Ammon's horn (tissue), 1 donor: ENCODE measurements around the gene ZNF335.

ENCODE experiments used
- DNase-seq: peaks from one replicate; pipeline ENCODE4 v3.0.0-alpha.2; 2016; ENCODE audit warnings: low spot score

Gene ZNF335

GRCh38 chr20:45952861-45953260 is 19.1 kb downstream of the ZNF335 start:
- DNase-seq = no peak

GRCh38 chr20:45951925-45952834 is 19.8 kb downstream of the ZNF335 start:
- no peak for DNase-seq

DNA sequence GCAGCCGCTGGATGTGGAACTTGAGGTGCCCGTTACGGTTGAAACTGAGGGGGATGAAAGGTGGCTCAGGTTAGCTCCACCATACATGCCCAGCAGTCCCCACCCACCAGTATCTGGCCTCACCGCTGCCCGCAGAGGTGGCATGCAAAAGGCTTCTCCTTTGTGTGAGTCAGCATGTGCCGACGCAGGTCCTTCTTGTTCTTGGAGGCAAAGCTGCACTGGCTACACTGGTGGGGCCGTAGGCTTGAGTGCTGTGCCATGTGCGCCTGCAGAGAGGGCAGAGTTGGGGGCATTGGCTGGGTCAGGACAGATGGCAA is 21.7 kb downstream of the ZNF335 start:
- no peak for DNase-seq

DNA sequence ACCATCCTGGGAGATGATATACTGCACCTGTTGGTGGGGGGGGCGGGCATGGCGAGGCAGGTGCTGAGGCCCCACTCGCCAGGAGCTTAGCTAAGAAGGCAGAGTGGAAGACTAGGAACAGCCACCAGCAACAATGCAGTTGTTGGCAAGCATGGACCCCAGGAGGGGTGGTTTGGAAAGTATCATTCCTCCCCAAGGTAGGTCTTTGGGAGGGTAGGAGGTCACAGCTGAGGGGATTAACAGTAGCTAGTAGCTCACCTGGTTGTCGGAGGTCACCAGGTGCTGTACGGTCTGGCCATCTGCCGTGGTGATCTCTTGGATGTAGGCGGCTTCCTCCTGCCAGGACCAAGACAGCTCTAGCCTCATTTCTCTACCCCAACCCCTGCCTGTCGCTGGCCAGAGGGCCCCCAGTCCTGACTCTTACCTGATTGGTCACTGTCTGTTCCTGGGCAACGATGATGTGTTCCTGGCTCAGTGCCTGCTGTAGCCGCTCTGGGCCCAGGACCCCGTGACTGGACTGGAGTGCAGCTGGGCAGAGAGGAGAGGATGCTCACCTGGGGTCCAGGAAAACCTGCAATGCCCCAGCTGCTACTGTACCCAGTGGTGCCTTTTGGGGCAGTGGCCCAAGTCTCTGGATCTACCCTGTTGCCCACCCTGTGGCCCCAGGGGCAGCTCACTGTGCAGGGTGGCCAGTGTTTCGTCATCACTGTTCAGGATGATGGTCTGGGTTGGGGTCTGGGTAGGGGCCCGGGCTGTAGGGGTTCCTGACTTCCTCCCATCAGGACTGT is 22.3 kb downstream of the ZNF335 start:
- DNase-seq = no peak

- no peak for DNase-seq
These were observed 23.1 kb downstream of the ZNF335 start for GRCh38 chr20:45948742-45949541.

GRCh38 chr20:45948261-45948733 is 23.7 kb downstream of the ZNF335 start:
- no peak for DNase-seq

DNA sequence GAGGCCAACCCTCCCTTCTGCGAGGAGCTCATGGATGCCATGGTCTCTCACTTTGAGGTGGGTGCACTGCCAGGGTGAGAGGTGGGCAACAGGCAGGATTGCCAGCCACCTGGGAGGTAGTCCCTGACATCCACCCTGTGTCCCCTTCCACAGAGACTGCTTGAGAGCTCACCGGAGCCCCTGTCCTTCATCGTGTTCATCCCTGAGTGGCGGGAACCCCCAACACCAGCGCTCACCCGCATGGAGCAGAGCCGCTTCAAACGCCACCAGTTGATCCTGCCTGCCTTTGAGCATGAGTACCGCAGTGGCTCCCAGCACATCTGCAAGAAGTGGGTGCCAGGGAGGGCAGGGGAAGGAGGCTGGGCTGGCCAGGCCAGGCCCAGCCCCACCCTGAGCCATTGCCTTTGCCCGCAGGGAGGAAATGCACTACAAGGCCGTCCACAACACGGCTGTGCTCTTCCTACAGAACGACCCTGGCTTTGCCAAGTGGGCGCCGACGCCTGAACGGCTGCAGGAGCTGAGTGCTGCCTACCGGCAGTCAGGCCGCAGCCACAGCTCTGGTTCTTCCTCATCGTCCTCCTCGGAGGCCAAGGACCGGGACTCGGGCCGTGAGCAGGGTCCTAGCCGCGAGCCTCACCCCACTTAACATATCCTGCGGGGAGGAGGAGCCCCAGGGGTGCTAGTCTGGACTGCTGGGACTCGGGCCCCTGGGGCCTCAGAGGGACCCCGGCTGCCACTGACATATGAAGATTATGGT is 24.7 kb downstream of the ZNF335 start:
- no peak for DNase-seq

- DNase-seq = peak; percentile 49
These were observed 25.6 kb downstream of the ZNF335 start for GRCh38 chr20:45946149-45946970.

- DNase-seq = no peak
These were observed 26.3 kb downstream of the ZNF335 start for GRCh38 chr20:45945678-45946148.

- no peak for DNase-seq
These were observed 26.9 kb downstream of the ZNF335 start for GRCh38 chr20:45944965-45945677.

- DNase-seq = peak; percentile 51
These were observed 27.6 kb downstream of the ZNF335 start for GRCh38 chr20:45944151-45944964.

- DNase-seq = no peak
These were observed 28.4 kb downstream of the ZNF335 start for GRCh38 chr20:45943613-45944012.

- DNase-seq = no peak
These were observed 31.5 kb downstream of the ZNF335 start for GRCh38 chr20:45940469-45940868.

DNA sequence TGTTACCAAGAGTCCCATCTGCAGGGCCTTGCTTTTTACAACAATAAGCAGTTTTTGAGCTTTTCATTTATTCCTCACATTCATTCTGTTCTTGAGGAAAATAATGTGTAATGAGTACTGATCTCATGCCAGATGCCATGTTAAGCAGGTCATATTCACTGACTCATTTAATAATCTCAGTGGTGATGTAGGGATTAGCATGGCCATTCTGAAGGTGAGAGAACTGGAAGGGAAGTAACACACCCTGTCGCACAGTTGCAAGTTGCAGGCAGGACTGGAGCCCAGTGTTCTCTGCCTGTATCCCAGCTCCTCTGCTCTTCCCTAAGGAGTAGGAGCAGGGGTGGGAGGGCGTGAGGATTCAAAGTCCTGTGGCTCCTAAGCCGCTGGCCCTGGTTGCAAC is 31.9 kb downstream of the ZNF335 start:
- no peak for DNase-seq

GRCh38 chr20:45938727-45939438 is 33.1 kb downstream of the ZNF335 start:
- DNase-seq = no peak

DNA sequence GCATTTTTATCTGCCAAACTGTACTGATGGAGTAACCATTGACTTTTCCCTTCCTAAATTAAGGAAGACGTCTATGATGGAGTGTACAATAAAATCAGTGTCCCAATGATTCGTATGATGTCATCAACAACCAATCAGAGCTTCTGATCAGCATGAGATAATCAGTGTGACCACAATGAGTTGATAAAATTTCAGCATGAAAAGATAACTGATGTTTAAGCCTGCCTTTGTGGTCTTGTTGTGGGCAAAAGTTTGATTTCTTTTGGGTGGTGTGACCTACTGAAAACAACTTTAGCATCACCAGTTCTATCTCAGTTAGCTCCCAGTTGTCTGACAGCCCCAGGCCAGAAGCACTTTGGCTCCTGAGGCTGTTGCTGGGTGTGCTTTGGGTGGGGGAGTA is 34.2 kb downstream of the ZNF335 start:
- DNase-seq = no peak

GRCh38 chr20:45935416-45936046 is 36.5 kb downstream of the ZNF335 start:
- peak; percentile 41 for DNase-seq
